ENCODE data around the gene RPUSD4. TPM values are rescaled to one million over a fixed set of nuclear protein-coding genes. Genes with fewer than 3 reads are reported as not detected.

RPUSD4 gene
- total and polyA plus RNA-seq, 2 donors (not counting 1 experiment from before 2014, with no cell fraction given), result 24.5 to 50.4 TPM

GRCh38 chr11:126232683-126233082, 21.2 kb upstream of the RPUSD4 start:
- Histone ChIP-seq H3K36me3 (replicated peaks in 1 of 2; ENCODE audit: control extremely low read depth in 1 of 2, control insufficient read depth in 1 of 2, extremely low read depth in 1 of 2, insufficient read depth in 2 of 2, low read length in 1 of 2) (peaks cover 11 to 14% of the 10 kb centered on the region in 2 experiments), H3K4me1 (ENCODE audit: control insufficient read depth in 2 of 2, insufficient read depth in 2 of 2, low read length in 2 of 2) (no peaks in the 10 kb centered on the region), H3K27me3 (replicated peaks in 1 of 4; ENCODE audit: control extremely low read depth in 1 of 4, control insufficient read depth in 3 of 4, insufficient read depth in 4 of 4, low read length in 3 of 4) (no peaks in the 10 kb centered on the region), H3K9ac (ENCODE audit: low read length) (no peak overlapping the region), H3K4me2 (replicated peaks; ENCODE audit: low read depth, low read length, poor library complexity, severe bottlenecking) (no peak overlapping the region), H2AFZ (ENCODE audit: insufficient read depth, low read depth, low read length, poor library complexity, severe bottlenecking) (no peak overlapping the region), H3K9me3 (ENCODE audit: control extremely low read depth in 1 of 3, control insufficient read depth in 2 of 3, insufficient read depth in 1 of 3, low read length in 2 of 3) (no peaks in the 10 kb centered on the region), H3K4me3 (ENCODE audit: control extremely low read depth in 1 of 5, extremely low read depth in 1 of 5, insufficient read depth in 1 of 5, low read depth in 2 of 5, low read length in 4 of 5) (no peak overlapping the region), H3K79me2 (ENCODE audit: control insufficient read depth, insufficient read depth, low read length) (no peaks in the 10 kb centered on the region), H4K20me1 (ENCODE audit: control insufficient read depth, insufficient read depth, low read length, poor library complexity, severe bottlenecking) (no peaks in the 10 kb centered on the region), H3K27ac (ENCODE audit: low read length in 2 of 2) (no peak overlapping the region)
- ChIA-PET CTCF (no interaction called here), POLR2A (no interaction called here)
- H3K27me3 Mint-ChIP-seq, result no peaks in the 10 kb centered on the region
- H3K27ac Mint-ChIP-seq, result no peak overlapping the region
- ATAC-seq (ENCODE audit: low read depth), result no peak
- H3K4me3 Mint-ChIP-seq, result no peak overlapping the region
- intact Hi-C loops (cut with micrococcal nuclease), result no loop called here
- WGBS (ENCODE audit: insufficient coverage), result no CpG with 5 or more reads among the region's 3 CpGs
- DNase-seq, result no peak
- H3K9me3 Mint-ChIP-seq (ENCODE audit: insufficient read depth), result no peaks in the 10 kb centered on the region
- peaks cover 2% of the 10 kb centered on the region for H3K4me1 Mint-ChIP-seq
- TF ChIP-seq EZH2 (IDR thresholded peaks at IDR 0.05; ENCODE audit: borderline replicate concordance, insufficient read depth, low read depth, low read length, poor library complexity, severe bottlenecking) (no peak), CTCF (IDR thresholded peaks at IDR 0.05) (no peak)

GRCh38 chr11:126231725-126232459, 20.4 kb upstream of the RPUSD4 start:
- no peak overlapping the region for H2AFZ ChIP-seq (ENCODE audit: insufficient read depth, low read depth, low read length, poor library complexity, severe bottlenecking)
- H3K27me3 ChIP-seq (replicated peaks in 1 of 4; ENCODE audit: control extremely low read depth in 1 of 4, control insufficient read depth in 3 of 4, insufficient read depth in 4 of 4, low read length in 3 of 4), result no peaks in the 10 kb centered on the region
- 95% methylated on average over 4 of the region's 6 CpGs for WGBS (ENCODE audit: insufficient coverage)
- POLR2A ChIA-PET, result no interaction called here
- no peak overlapping the region for H3K4me3 ChIP-seq (ENCODE audit: control extremely low read depth in 1 of 5, extremely low read depth in 1 of 5, insufficient read depth in 1 of 5, low read depth in 2 of 5, low read length in 4 of 5)
- intact Hi-C loops (cut with micrococcal nuclease), result no loop called here
- H3K9ac ChIP-seq (ENCODE audit: low read length), result no peak overlapping the region
- no peak for TF ChIP-seq CTCF (IDR thresholded peaks at IDR 0.05)
- no peak for TF ChIP-seq EZH2 (IDR thresholded peaks at IDR 0.05; ENCODE audit: borderline replicate concordance, insufficient read depth, low read depth, low read length, poor library complexity, severe bottlenecking)
- no peak overlapping the region for H3K4me2 ChIP-seq (replicated peaks; ENCODE audit: low read depth, low read length, poor library complexity, severe bottlenecking)
- Mint-ChIP-seq H3K4me1 (peaks cover 2% of the 10 kb centered on the region), H3K27me3 (no peaks in the 10 kb centered on the region), H3K27ac (no peak overlapping the region), H3K4me3 (no peak overlapping the region), H3K9me3 (ENCODE audit: insufficient read depth) (no peaks in the 10 kb centered on the region)
- no peaks in the 10 kb centered on the region for H3K9me3 ChIP-seq (ENCODE audit: control extremely low read depth in 1 of 3, control insufficient read depth in 2 of 3, insufficient read depth in 1 of 3, low read length in 2 of 3)
- no peaks in the 10 kb centered on the region for H3K4me1 ChIP-seq (ENCODE audit: control insufficient read depth in 2 of 2, insufficient read depth in 2 of 2, low read length in 2 of 2)
- H3K79me2 ChIP-seq (ENCODE audit: control insufficient read depth, insufficient read depth, low read length), result no peaks in the 10 kb centered on the region
- DNase-seq (no peak), ATAC-seq (ENCODE audit: low read depth) (no peak)
- H3K27ac ChIP-seq (ENCODE audit: low read length in 2 of 2), result no peak overlapping the region
- CTCF ChIA-PET, result no interaction called here
- H4K20me1 ChIP-seq (ENCODE audit: control insufficient read depth, insufficient read depth, low read length, poor library complexity, severe bottlenecking), result no peaks in the 10 kb centered on the region
- peaks cover 11 to 14% of the 10 kb centered on the region in 2 experiments for H3K36me3 ChIP-seq (replicated peaks in 1 of 2; ENCODE audit: control extremely low read depth in 1 of 2, control insufficient read depth in 1 of 2, extremely low read depth in 1 of 2, insufficient read depth in 2 of 2, low read length in 1 of 2)

Data from B cell (primary cell).